Pancreas (tissue), 10 donors: ENCODE results near the gene PLAC8L1. TPM values are rescaled to one million over a fixed set of nuclear protein-coding genes. Genes with fewer than 3 reads are reported as not detected.

Experiments
- ATAC-seq, 4 donors: fragments of 200-7000 bp; cut with Tn5 transposase; one replicate each; pipeline versions ENCODE4 v1.8.0 to v1.9.1; 2020; ENCODE audit warnings: mild to moderate bottlenecking in 4 of 4, moderate library complexity in 4 of 4
- DNase-seq, 6 donors: peaks; one replicate each; pipeline ENCODE4 v3.0.0-alpha.2; 2020
- FAIRE-seq: peaks from 2 replicates; lab custom pipeline; 2012; peaks lifted over from hg19 to GRCh38; lab: Jason Lieb, UNC
- H3K27ac ChIP-seq, 4 donors: fragments of 200-600 bp; sonication (generic); 1 replicate in 3 of 4; 2 replicates in 1 of 4; pipeline versions ENCODE4 v1.5.0 to v1.8.0; 2020
- H3K27me3 ChIP-seq, 4 donors: fragments of 200-600 bp; one replicate each; pipeline ENCODE4 v1.8.0; 2021
- H3K36me3 ChIP-seq, 3 donors: fragments of 200-600 bp; sonication (generic) in 1 of 3; one replicate each; pipeline versions ENCODE4 v1.5.0 to v1.8.0; 2020 to 2021
- H3K4me1 ChIP-seq, 3 donors: fragments of 200-600 bp; one replicate each; pipeline ENCODE4 v1.8.0; 2021
- H3K4me3 ChIP-seq, 4 donors: fragments of 200-600 bp; sonication (generic) in 2 of 4; one replicate each; pipeline versions ENCODE4 v1.5.0 to v1.8.0; 2020 to 2021
- H3K9me3 ChIP-seq, 4 donors: fragments of 200-600 bp; one replicate each; pipeline ENCODE4 v1.8.0; 2021
- CTCF ChIP-seq, 4 donors: fragments of 200-600 bp; sonication (generic) in 3 of 4; IDR thresholded peaks; one replicate each; pipeline versions ENCODE4 v1.5.0 to v1.8.0; 2021; ENCODE audit warnings: antibody characterized with exemption in 4 of 4
- WGBS, 2 donors: extraction: QIAGEN DNeasy Blood & Tissue Kit; methylation state at CpG; one replicate each; pipeline ENCODE4 v1.1.7; 2013; 5-methylcytosine and 5-hydroxymethylcytosine counted together
- intact Hi-C, 3 donors: fragments of 100-400 bp; cut with DNase I; formaldehyde crosslinking; loops; one replicate each; pipeline versions ENCODE4 v1.11.1 to v1.14.2; 2022
- polyA plus RNA-seq, 2 donors: library from polyadenylated mRNA; stranded (reverse); fragments of 200-250 nt; gene quantifications; one replicate each; pipeline ENCODE4 v1.2.3, GENCODE V29; 2013
- total RNA-seq, 6 donors: library from RNA; stranded (reverse); fragmentation: NEBNext Ultra II Directional in 4 of 6; extraction: Animal tissue kit (Norgen Biotek cat#: 25700) in 4 of 6; gene quantifications; one replicate each; pipeline versions ENCODE4 v1.2.1 to v1.2.4, GENCODE V29; 2021 to 2023
- donor health status: healthy with polysubstance abuse.
- donor health status: DM: no; HTN: no; CAD: no; lungs with moderate emphysema.
- donor health status: DM: no; HTN: no; CAD: no.
- donor health status: control.
- donor health status: control.
- donor health status: Bipolar disorder and iron deficiency.
- donor health status: DM: yes; HTN: yes; CAD: no.
- donor health status: DM: no; HTN: no; CAD: no.
- donor health status: DM: no; HTN: no; CAD: no.
- donor health status: DM: yes; HTN: yes; CAD: no.

PLAC8L1 gene
- total and polyA plus RNA-seq, 8 donors, result 0.31 to 0.87 (median 0.55) TPM; not detected in 2

- intact Hi-C loops, result no loop called here
- WGBS, 2 donors, result 78 to 84% methylated on average over 2 of the region's 2 CpGs
- ATAC-seq (no peak), FAIRE-seq (no peak), DNase-seq (no peak)
- no peaks in the 10 kb centered on the region for H3K4me1 ChIP-seq
- H3K27me3 ChIP-seq, result no peaks in the 10 kb centered on the region
- TF ChIP-seq CTCF (IDR thresholded peaks at IDR 0.05), result no peak
- H3K27ac ChIP-seq, result no peak overlapping the region
- no peaks in the 10 kb centered on the region for H3K9me3 ChIP-seq
- H3K4me3 ChIP-seq, result no peak overlapping the region
- H3K36me3 ChIP-seq, result no peaks in the 10 kb centered on the region
Observed at GRCh38 chr5:146101646-146102045, 3.7 kb downstream of the PLAC8L1 start.

- H3K27ac ChIP-seq, result no peak overlapping the region
- DNase-seq (no peak), ATAC-seq (no peak), FAIRE-seq (no peak)
- WGBS, 2 donors, result 82 to 85% methylated on average over 6 of the region's 6 CpGs
- H3K9me3 ChIP-seq, result no peaks in the 10 kb centered on the region
- H3K27me3 ChIP-seq, result no peaks in the 10 kb centered on the region
- no peaks in the 10 kb centered on the region for H3K4me1 ChIP-seq
- H3K36me3 ChIP-seq, result no peaks in the 10 kb centered on the region
- no peak for TF ChIP-seq CTCF (IDR thresholded peaks at IDR 0.05)
- intact Hi-C loops, result no loop called here
- H3K4me3 ChIP-seq, result no peak overlapping the region
Observed at GRCh38 chr5:146098047-146098446, 7.3 kb downstream of the PLAC8L1 start.

GRCh38 chr5:146091881-146092280 lies 13.5 kb downstream of the PLAC8L1 start:
- H3K27ac ChIP-seq, result no peak overlapping the region
- no peak overlapping the region for H3K4me3 ChIP-seq
- WGBS, 2 donors, result 93 to 98% methylated on average over 3 of the region's 3 CpGs
- H3K36me3 ChIP-seq, result no peaks in the 10 kb centered on the region
- DNase-seq (no peak), FAIRE-seq (no peak), ATAC-seq (no peak)
- TF ChIP-seq CTCF (IDR thresholded peaks at IDR 0.05), result no peak
- no peaks in the 10 kb centered on the region for H3K27me3 ChIP-seq
- intact Hi-C loops, result no loop called here
- no peaks in the 10 kb centered on the region for H3K9me3 ChIP-seq
- no peaks in the 10 kb centered on the region for H3K4me1 ChIP-seq

GRCh38 chr5:146089287-146089686 lies 16.1 kb downstream of the PLAC8L1 start:
- Histone ChIP-seq H3K4me3 (no peak overlapping the region), H3K27ac (no peak overlapping the region), H3K36me3 (no peaks in the 10 kb centered on the region), H3K9me3 (no peaks in the 10 kb centered on the region), H3K4me1 (no peaks in the 10 kb centered on the region), H3K27me3 (no peaks in the 10 kb centered on the region)
- FAIRE-seq, result no peak
- intact Hi-C loops, result no loop called here
- no peak for ATAC-seq
- no peak for DNase-seq
- TF ChIP-seq CTCF (IDR thresholded peaks at IDR 0.05), result no peak

- Histone ChIP-seq H3K27ac (no peak overlapping the region), H3K4me3 (no peak overlapping the region), H3K9me3 (no peaks in the 10 kb centered on the region), H3K27me3 (no peaks in the 10 kb centered on the region), H3K4me1 (no peaks in the 10 kb centered on the region), H3K36me3 (no peaks in the 10 kb centered on the region)
- no peak for TF ChIP-seq CTCF (IDR thresholded peaks at IDR 0.05)
- intact Hi-C loops, result no loop called here
- DNase-seq, result no peak
- ATAC-seq, result no peak
- no peak for FAIRE-seq
- whole genome bisulfite sequencing, 2 donors, result 88 to 99% methylated on average over 3 of the region's 3 CpGs
Observed at GRCh38 chr5:146088098-146088497, 17.3 kb downstream of the PLAC8L1 start.
